ENCODE results near the gene FAM177B. TPM values are rescaled to one million over a fixed set of nuclear protein-coding genes. Genes with fewer than 3 reads are reported as not detected.

Gene FAM177B
- total and polyA plus RNA-seq, 2 experiments from 2014 or later, result not detected

- TF ChIP-seq ZNF462 (CRISPR knock-in tag; IDR thresholded peaks at IDR 0.05), result no peak
- TF ChIP-seq EZH2 (IDR thresholded peaks at IDR 0.05; ENCODE audit: low read depth, unreplicated experiment), result no peak
- TF ChIP-seq POLR2AphosphoS5 (IDR thresholded peaks at IDR 0.05; ENCODE audit: low read depth), result no peak
- no peak for TF ChIP-seq STAT1 (IDR thresholded peaks at IDR 0.05; ENCODE audit: unreplicated experiment)
- TF ChIP-seq ZNF331 (CRISPR knock-in tag; IDR thresholded peaks at IDR 0.05; ENCODE audit: low read depth), result no peak
These were observed 17.6 kb downstream of the FAM177B start (continued) for GRCh38 chr1:222754366-222755139.

- no peak overlapping the region for H3K4me3 ChIP-seq
- no peak overlapping the region for H3K4me2 ChIP-seq
- H3K4me1 ChIP-seq (ENCODE audit: insufficient read depth), result no peaks in the 10 kb centered on the region
- ATAC-seq, result no peak
- H3K27ac ChIP-seq (ENCODE audit: low read depth), result no peak overlapping the region
- no peak for DNase-seq (ENCODE audit: low spot score)
- H3K4me3 Mint-ChIP-seq, result no peak overlapping the region
- H3K4me1 Mint-ChIP-seq, result no peaks in the 10 kb centered on the region; the same call in 2 of the 3 replicates
- H3K9me2 ChIP-seq (ENCODE audit: insufficient read depth), result no peaks in the 10 kb centered on the region
- no peaks in the 10 kb centered on the region for H3K27me3 ChIP-seq (ENCODE audit: insufficient read depth)
- H3K27me3 Mint-ChIP-seq (ENCODE audit: insufficient read depth, low read depth, poor library complexity), result peaks cover 7% of the 10 kb centered on the region
- H2AFZ ChIP-seq, result no peak overlapping the region; the same call in 1 of the 2 replicates
- H3K36me3 Mint-ChIP-seq (ENCODE audit: low read depth), result no peaks in the 10 kb centered on the region
- no peak overlapping the region for H3K27ac Mint-ChIP-seq
- H3K79me2 ChIP-seq (replicated peaks; ENCODE audit: insufficient read depth), result no peaks in the 10 kb centered on the region
- H3K9me3 Mint-ChIP-seq, result peaks cover 4% of the 10 kb centered on the region; the same call in 1 of the 3 replicates
- H3K36me3 ChIP-seq (ENCODE audit: insufficient read depth), result no peaks in the 10 kb centered on the region
- H4K20me1 ChIP-seq (replicated peaks; ENCODE audit: insufficient read depth), result no peaks in the 10 kb centered on the region
- H3F3A ChIP-seq (replicated peaks; ENCODE audit: low read depth), result no peaks in the 10 kb centered on the region
- no peak for TF ChIP-seq CREB1 (CRISPR knock-in tag; IDR thresholded peaks at IDR 0.05; ENCODE audit: low read depth)
- TF ChIP-seq ZNF462 (CRISPR knock-in tag; IDR thresholded peaks at IDR 0.05), result no peak
- TF ChIP-seq EZH2phosphoT487 (IDR thresholded peaks at IDR 0.05; ENCODE audit: unreplicated experiment), result no peak
- TF ChIP-seq JUNB (IDR thresholded peaks at IDR 0.05; ENCODE audit: unreplicated experiment), result no peak
- no peak for TF ChIP-seq EZH2 (IDR thresholded peaks at IDR 0.05; ENCODE audit: low read depth, unreplicated experiment)
These were observed 20.8 kb downstream of the FAM177B start for GRCh38 chr1:222757646-222758268.

All from GM23338 (cell line).